Body of pancreas (tissue), 4 donors: ENCODE measurements around the gene COMT. TPM values are rescaled to one million over a fixed set of nuclear protein-coding genes. Genes with fewer than 3 reads are reported as not detected.

Experiments used
- ATAC-seq: fragments of 150-250 bp; one replicate; pipeline ENCODE4 v1.9.1; 2016
- DNase-seq, 4 donors: peaks; one replicate each; pipeline ENCODE4 v3.0.0-alpha.2; 2019
- H3K27ac ChIP-seq, 4 donors: fragments of 200-600 bp; sonication (generic); 1 replicate in 3 of 4; 2 replicates in 1 of 4; pipeline versions ENCODE4 v1.5.1 to v1.6.1; 2016 to 2019; ENCODE audit warnings: mild to moderate bottlenecking in 1 of 4, mixed read lengths in 1 of 4, moderate library complexity in 1 of 4
- H3K27me3 ChIP-seq, 2 donors: fragments of 200-600 bp; sonication (generic); one replicate each; pipeline ENCODE4 v1.6.0; 2016; ENCODE audit warnings: mild to moderate bottlenecking in 1 of 2
- H3K36me3 ChIP-seq, 2 donors: fragments of 200-600 bp; sonication (generic); replicated peaks in 1 of 2; 2 replicates each; pipeline ENCODE4 v1.5.1; 2016; ENCODE audit warnings: low read depth in 2 of 2; ENCODE audit not compliant: insufficient read depth in 1 of 2
- H3K4me1 ChIP-seq: fragments of 200-600 bp; sonication (generic); one replicate; pipeline ENCODE4 v1.6.0; 2016
- H3K4me3 ChIP-seq, 2 donors: fragments of 200-600 bp; sonication (generic); 1 replicate in 1 of 2; 2 replicates in 1 of 2; pipeline ENCODE4 v1.5.1; 2016 to 2019
- H3K9me3 ChIP-seq, 3 donors: fragments of 200-600 bp; sonication (generic); 1 replicate in 2 of 3; 2 replicates in 1 of 3; pipeline ENCODE4 v1.5.1; 2016
- CTCF ChIP-seq, 7 experiments: fragments of 450-650 bp in 4 of 7; fragments of 200-600 bp in 3 of 7; sonication (generic) in 3 of 7; IDR thresholded peaks; one replicate each; pipeline ENCODE4 v1.5.1; 2016 to 2019; ENCODE audit warnings: antibody characterized with exemption in 7 of 7
- POLR2A ChIP-seq, 3 donors: fragments of 450-650 bp; IDR thresholded peaks; one replicate each; pipeline ENCODE4 v1.6.1; 2016; ENCODE audit warnings: antibody characterized with exemption in 3 of 3, mild to moderate bottlenecking in 2 of 3
- WGBS, 2 donors: methylation state at CpG; one replicate each; pipeline ENCODE4 v1.1.5; 2017; 5-methylcytosine and 5-hydroxymethylcytosine counted together
- intact Hi-C: fragments of 100-400 bp; cut with DNase I; formaldehyde crosslinking; loops from one replicate; pipeline ENCODE4 v1.15.1; 2023
- total RNA-seq, 2 donors: library from RNA; depleted of rRNA; stranded (reverse); fragments of >200 nt; gene quantifications; one replicate each; pipeline ENCODE4 v1.1.0, GENCODE V29; 2016

COMT gene
- total RNA-seq, 2 donors from 2014 or later: 85.6 to 98.2 TPM

- ATAC-seq (no peak), DNase-seq (no peak)
- H3K4me1 ChIP-seq: no peaks in the 10 kb centered on the region
- no peaks in the 10 kb centered on the region for H3K27me3 ChIP-seq
- no peak overlapping the region for H3K27ac ChIP-seq
- H3K9me3 ChIP-seq: no peaks in the 10 kb centered on the region
- TF ChIP-seq POLR2A (IDR thresholded peaks at IDR 0.05) (no peak), CTCF (IDR thresholded peaks at IDR 0.05) (no peak)
- 89 to 93% methylated on average over 12 of the region's 12 CpGs for WGBS, 2 donors
- H3K4me3 ChIP-seq: no peak overlapping the region
- intact Hi-C loops: no loop called here
- H3K36me3 ChIP-seq: no peaks in the 10 kb centered on the region
Observed at GRCh38 chr22:19994851-19995610, 53.5 kb downstream of the COMT start.

- DNase-seq (no peak), ATAC-seq (no peak)
- TF ChIP-seq POLR2A (IDR thresholded peaks at IDR 0.05): no peak
- no peak for TF ChIP-seq CTCF (IDR thresholded peaks at IDR 0.05)
- H3K4me1 ChIP-seq: no peaks in the 10 kb centered on the region
- H3K27ac ChIP-seq: no peak overlapping the region
- no peaks in the 10 kb centered on the region for H3K36me3 ChIP-seq
- H3K4me3 ChIP-seq: no peak overlapping the region
- 82 to 89% methylated on average over 16 to 18 of the region's 18 CpGs for WGBS, 2 donors
- no peaks in the 10 kb centered on the region for H3K9me3 ChIP-seq
- intact Hi-C loops: no loop called here
- no peaks in the 10 kb centered on the region for H3K27me3 ChIP-seq
Observed at GRCh38 chr22:19995611-19996339, 54.2 kb downstream of the COMT start.

GRCh38 chr22:19996694-19997384 is 55.3 kb downstream of the COMT start:
- Histone ChIP-seq H3K4me3 (no peak overlapping the region), H3K9me3 (no peaks in the 10 kb centered on the region), H3K27ac (no peak overlapping the region), H3K36me3 (no peaks in the 10 kb centered on the region), H3K4me1 (no peaks in the 10 kb centered on the region), H3K27me3 (no peaks in the 10 kb centered on the region)
- 77 to 89% methylated on average over 9 to 12 of the region's 12 CpGs for WGBS, 2 donors
- DNase-seq (no peak), ATAC-seq (no peak)
- TF ChIP-seq POLR2A (IDR thresholded peaks at IDR 0.05) (no peak), CTCF (IDR thresholded peaks at IDR 0.05) (no peak)
- intact Hi-C loops: no loop called here

DNA sequence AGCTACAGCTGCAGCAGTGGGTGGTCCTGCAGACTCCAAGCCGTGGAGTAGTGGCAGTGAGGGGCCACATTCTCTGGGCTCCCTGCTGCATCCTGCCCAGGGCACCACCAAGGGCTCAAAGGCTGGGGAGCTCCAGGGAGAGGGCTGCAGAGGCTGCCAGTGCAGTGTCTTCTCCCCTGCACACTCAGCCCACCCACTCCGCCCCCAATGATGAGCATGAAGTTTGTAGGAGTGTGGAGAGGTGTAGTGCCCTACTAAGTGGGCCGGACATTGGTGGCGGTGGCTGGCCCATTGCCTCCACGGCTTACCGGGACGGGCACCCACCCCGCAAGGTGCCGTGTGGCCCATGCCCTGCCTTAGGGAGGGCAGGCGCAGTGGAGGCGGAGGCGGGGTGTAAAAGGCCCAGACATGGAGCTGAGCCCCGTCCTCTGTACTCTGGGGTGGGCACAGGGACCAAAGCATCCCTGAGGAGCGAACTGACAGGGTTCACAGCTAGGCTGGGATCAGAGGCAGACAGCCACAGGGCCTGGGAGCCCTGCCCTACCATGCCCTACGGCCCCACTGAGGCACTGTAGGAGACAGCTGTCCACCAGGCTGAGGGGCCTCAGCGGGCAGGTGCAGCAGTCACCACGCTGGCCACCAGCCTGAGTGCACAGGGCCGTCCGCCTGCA is 56.1 kb downstream of the COMT start:
- peak overlapping the region in 1 of 4 donors; percentile 30 for H3K27ac ChIP-seq
- WGBS, 2 donors: 60 to 86% methylated on average over 1 to 16 of the region's 19 CpGs
- ATAC-seq: no peak

More for the DNA sequence above, 56.1 kb downstream of the COMT start:
- intact Hi-C loops: no loop called here
- no peaks in the 10 kb centered on the region for H3K9me3 ChIP-seq
- no peak for TF ChIP-seq CTCF (IDR thresholded peaks at IDR 0.05)
- no peak for TF ChIP-seq POLR2A (IDR thresholded peaks at IDR 0.05)
- H3K27me3 ChIP-seq: no peaks in the 10 kb centered on the region
- no peak for DNase-seq
- no peaks in the 10 kb centered on the region for H3K36me3 ChIP-seq
- H3K4me3 ChIP-seq: no peak overlapping the region
- no peaks in the 10 kb centered on the region for H3K4me1 ChIP-seq
